Measurements from ENCODE around the gene CX3CR1.

CX3CR1 gene

DNA sequence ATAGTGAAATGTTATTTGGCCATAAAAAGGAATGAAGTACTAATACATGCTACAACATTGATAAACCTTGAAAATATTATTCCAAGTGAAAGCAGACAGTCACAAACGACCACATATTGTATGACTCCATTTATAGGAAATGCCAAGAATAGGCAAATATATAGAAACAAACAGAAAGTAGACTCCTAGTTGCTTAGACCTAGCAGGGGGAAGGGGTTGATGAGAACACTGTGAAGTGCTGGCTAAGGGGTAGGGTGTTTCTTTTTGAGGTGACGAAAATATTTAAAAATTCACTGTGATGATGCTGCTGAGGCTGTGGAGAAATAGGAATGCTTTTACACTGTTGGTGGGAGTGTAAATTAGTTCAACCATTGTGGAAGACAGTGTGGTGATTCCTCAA lies 56.9 kb downstream of the CX3CR1 start:
- no peak for DNase-seq (ENCODE audit: low read depth)

DNA sequence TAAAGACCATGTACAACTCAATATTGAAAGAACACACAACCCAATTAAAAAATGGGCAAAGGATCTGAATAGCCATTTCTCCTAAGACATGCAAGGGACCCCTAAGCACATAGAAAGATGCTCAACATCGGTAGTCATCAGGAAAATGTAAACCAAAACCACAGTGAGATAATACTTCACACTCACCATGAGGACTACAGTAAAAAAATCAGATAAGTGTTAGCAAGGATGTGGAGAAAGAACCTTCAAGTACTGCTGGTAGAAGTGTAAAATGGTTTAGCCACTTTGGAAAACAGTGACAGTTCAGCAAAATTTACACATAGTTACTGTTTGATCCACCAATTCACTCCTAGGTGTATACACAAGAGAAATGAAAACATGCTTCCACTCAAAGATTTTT lies 57.4 kb downstream of the CX3CR1 start:
- DNase-seq (ENCODE audit: low read depth), result no peak

DNA sequence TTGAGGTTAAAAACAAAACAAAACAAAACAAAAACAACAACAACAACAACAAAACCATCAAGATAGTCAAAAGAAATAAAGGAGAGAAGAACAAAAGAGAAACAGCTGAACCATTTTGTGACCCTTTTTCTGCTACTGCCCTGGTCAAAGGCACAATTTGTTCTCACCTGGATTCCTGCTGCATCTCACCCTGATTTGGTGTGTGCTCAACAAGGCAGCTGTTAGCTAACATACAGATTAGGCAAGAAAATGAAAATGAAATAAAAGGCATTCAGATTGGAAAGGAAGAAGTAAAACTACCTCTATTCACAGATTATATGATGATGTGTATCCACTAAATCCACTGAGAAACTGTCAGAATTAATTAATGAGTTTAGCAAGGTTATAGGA lies 58.7 kb downstream of the CX3CR1 start:
- no peak for DNase-seq (ENCODE audit: low read depth)

DNA sequence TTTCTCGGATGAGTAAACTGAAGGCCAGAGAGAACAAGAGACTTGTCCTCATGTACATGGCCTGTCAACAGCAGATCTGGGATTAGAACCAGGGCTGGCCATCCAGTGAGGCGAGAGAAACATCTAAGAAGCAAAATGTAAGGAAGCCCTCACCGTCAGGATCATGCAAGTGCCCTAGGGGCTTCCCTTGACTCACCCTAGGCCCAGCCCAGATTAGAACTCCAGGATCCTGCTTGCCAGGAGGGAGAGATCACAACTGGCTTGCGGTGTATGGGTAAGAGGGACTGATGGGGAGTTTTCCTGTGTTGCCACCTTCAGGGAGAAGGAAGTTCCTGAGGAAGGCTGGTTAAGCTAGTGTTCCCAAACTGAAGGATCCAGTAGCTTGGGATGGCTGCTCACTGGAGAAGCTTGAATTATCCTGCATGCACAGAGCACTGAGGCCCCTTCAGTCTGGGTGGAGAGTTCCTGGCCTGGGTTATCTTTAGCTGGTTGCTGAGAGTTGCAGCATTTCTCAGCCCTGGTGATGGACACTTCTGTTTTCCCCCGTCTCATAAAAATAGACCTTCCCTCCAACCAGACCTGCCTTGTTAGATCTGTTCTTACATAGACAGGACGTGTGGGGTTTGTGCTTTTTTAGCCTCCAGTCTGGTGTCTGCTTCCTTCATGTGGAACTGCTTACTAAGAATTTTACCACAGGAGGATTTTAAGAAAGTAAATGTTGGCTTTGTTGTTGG lies 59.3 kb downstream of the CX3CR1 start:
- DNase-seq (ENCODE audit: low read depth), result no peak

DNA sequence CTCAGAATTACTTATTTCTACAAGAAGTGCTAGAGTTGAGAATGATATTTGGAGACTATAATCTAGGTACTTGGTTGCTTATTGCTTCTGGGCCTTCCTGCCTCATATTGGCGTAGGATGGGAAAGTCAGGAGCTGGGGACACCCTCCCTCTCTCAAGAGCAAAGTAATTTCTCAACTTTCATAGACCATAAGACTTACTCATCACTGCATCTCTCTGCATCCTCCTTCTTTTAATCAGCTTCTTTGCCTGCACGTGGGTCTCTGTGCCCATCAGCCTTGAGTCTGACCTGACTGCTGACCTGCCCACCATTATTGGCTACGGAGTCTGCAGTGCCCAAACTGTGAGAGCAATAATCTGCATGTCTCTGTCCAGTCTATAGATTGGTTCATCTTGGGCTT lies 60.1 kb downstream of the CX3CR1 start:
- DNase-seq (ENCODE audit: low read depth), result no peak

DNA sequence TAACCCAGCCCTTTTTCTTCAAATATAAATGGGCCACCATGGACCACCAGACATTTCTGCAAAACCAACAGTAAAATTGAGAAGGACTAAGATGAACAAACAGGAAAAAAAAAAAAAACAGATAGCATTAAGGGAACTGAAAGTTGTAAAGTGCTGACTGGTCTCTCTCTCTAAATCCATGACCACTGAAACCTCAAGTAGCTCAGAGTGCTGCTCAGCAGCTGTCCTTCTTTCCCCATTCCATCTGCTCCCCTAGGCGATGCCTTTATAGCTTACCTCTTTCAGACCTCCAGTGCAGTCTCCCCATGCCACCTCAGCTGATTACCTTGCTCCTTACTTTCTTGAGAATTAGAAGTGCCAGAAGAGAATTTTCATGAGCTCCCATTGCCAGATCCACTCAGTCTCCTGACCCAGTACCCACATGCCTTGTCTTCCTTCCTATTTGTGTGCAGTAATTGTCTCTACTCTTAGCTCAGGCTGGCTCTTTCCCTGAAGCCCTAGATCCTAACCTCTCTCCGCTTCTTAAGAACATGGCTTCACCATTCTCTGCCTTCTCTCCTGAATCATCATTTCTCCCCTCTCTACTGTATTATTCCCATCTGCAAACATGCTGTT lies 63.6 kb downstream of the CX3CR1 start:
- DNase-seq (ENCODE audit: low read depth), result no peak

- DNase-seq (ENCODE audit: low read depth), result no peak
Measured at GRCh38 chr3:39213613-39214012, 66.2 kb downstream of the CX3CR1 start.
